ENCODE measurements around the gene TRPM1. TPM values are rescaled to one million over a fixed set of nuclear protein-coding genes. Genes with fewer than 3 reads are reported as not detected.

Gene TRPM1
- total and polyA plus RNA-seq, 3 donors from 2014 or later: 3.6 to 4.4 (median 4.4) TPM

DNA sequence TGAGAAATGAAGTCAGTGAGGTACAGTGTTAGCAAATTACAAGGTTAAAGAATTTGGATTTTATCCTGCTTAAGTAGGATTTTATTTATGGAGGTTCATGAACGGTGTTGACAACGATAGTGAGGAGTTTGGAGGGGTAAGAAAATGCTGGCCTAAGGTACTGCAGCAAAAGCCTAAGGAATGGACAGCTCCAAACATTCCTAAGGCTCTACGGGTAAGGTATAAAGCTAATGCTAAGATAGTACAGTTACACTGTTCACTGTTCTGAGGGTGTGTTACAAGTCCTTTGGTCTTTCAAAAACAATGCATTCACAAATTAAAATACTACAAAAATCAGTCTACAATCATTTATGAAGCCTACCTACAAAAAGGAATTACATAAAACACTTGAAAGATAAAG lies 117.4 kb downstream of the TRPM1 start:
- Histone ChIP-seq H3K4me1 (peaks cover 33% of the 10 kb centered on the region), H3K27ac (no peak overlapping the region), H3K36me3 (ENCODE audit: low read depth, missing control alignments) (no peaks in the 10 kb centered on the region), H3K27me3 (no peaks in the 10 kb centered on the region), H3K9me3 (no peaks in the 10 kb centered on the region), H3K4me3 (no peak overlapping the region)
- WGBS, 2 donors: 46 to 59% methylated on average over 3 of the region's 3 CpGs
- no peak for DNase-seq
- intact Hi-C loops (cut with DNase I; ENCODE audit: low total_unique reads): no loop called here
- TF ChIP-seq POLR2A (IDR thresholded peaks at IDR 0.05): no peak
- TF ChIP-seq, protein P1, sequence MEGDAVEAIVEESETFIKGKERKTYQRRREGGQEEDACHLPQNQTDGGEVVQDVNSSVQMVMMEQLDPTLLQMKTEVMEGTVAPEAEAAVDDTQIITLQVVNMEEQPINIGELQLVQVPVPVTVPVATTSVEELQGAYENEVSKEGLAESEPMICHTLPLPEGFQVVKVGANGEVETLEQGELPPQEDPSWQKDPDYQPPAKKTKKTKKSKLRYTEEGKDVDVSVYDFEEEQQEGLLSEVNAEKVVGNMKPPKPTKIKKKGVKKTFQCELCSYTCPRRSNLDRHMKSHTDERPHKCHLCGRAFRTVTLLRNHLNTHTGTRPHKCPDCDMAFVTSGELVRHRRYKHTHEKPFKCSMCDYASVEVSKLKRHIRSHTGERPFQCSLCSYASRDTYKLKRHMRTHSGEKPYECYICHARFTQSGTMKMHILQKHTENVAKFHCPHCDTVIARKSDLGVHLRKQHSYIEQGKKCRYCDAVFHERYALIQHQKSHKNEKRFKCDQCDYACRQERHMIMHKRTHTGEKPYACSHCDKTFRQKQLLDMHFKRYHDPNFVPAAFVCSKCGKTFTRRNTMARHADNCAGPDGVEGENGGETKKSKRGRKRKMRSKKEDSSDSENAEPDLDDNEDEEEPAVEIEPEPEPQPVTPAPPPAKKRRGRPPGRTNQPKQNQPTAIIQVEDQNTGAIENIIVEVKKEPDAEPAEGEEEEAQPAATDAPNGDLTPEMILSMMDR (IDR thresholded peaks at IDR 0.05): no peak

GRCh38 chr15:30979457-30979856 lies 122.1 kb downstream of the TRPM1 start:
- 89 to 92% methylated on average over 5 of the region's 5 CpGs for WGBS, 2 donors
- TF ChIP-seq, protein P1 (IDR thresholded peaks at IDR 0.05): no peak
- no peak for TF ChIP-seq POLR2A (IDR thresholded peaks at IDR 0.05)
- Histone ChIP-seq H3K36me3 (ENCODE audit: low read depth, missing control alignments) (no peaks in the 10 kb centered on the region), H3K9me3 (no peaks in the 10 kb centered on the region), H3K4me1 (peaks cover 21% of the 10 kb centered on the region), H3K27me3 (no peaks in the 10 kb centered on the region), H3K4me3 (no peak overlapping the region), H3K27ac (no peak overlapping the region)
- no peak for DNase-seq
- intact Hi-C loops (cut with DNase I; ENCODE audit: low total_unique reads): no loop called here

DNA sequence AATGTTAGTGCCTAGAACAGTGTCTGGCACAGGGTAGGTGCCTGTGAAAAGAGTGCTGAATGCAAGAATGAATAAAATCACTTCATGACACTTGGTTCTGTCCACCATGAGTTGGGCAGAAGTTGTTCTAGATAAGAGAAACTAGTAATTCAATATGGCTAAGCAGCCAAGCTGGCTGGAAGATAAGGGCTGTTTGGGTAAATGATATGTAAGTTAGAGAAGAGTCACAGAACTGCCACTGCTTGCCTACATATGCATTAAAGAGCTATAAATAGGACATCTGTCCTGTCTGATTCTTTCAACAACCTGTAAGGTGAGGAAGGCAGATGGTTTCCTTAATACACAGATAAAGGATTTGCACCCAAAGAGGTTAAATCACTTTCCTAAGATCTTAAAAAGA lies 123.2 kb downstream of the TRPM1 start:
- DNase-seq: no peak
- Histone ChIP-seq H3K9me3 (no peaks in the 10 kb centered on the region), H3K4me3 (no peak overlapping the region), H3K36me3 (ENCODE audit: low read depth, missing control alignments) (no peaks in the 10 kb centered on the region), H3K4me1 (peaks cover 11% of the 10 kb centered on the region), H3K27ac (no peak overlapping the region), H3K27me3 (no peaks in the 10 kb centered on the region)
- intact Hi-C loops (cut with DNase I; ENCODE audit: low total_unique reads): no loop called here
- no peak for TF ChIP-seq POLR2A (IDR thresholded peaks at IDR 0.05)
- TF ChIP-seq, protein P1 (IDR thresholded peaks at IDR 0.05): no peak

DNA sequence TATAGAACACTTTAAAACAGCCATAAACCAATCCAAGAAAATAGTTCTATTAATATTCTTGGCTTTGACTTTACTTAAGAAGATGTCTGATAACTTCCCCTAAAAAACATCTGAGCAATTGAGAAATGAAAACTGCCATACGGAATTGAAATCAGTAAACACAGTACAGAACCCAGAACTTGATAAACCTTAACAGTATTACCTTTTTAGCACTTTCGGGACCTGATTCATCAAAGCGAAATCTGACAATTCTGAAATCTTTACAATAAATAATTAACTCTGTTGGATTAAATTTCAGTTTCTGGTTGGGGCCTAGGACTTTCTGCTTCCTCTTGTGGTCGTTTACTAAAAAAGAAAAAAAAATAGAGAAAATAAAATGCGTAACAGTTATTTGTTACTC lies 127.4 kb downstream of the TRPM1 start:
- Histone ChIP-seq H3K4me3 (no peak overlapping the region), H3K27ac (no peak overlapping the region), H3K36me3 (ENCODE audit: low read depth, missing control alignments) (no peaks in the 10 kb centered on the region), H3K9me3 (no peaks in the 10 kb centered on the region), H3K27me3 (no peaks in the 10 kb centered on the region), H3K4me1 (no peaks in the 10 kb centered on the region)
- TF ChIP-seq POLR2A (IDR thresholded peaks at IDR 0.05): no peak
- TF ChIP-seq, protein P1 (IDR thresholded peaks at IDR 0.05): no peak
- intact Hi-C loops (cut with DNase I; ENCODE audit: low total_unique reads): no loop called here
- no peak for DNase-seq
- WGBS, 2 donors: 88 to 91% methylated on average over 5 of the region's 5 CpGs

GRCh38 chr15:30973379-30973778 lies 128.1 kb downstream of the TRPM1 start:
- H3K27ac ChIP-seq: no peak overlapping the region
- H3K9me3 ChIP-seq: no peaks in the 10 kb centered on the region
- intact Hi-C loops (cut with DNase I; ENCODE audit: low total_unique reads): no loop called here
- DNase-seq: no peak
- TF ChIP-seq POLR2A (IDR thresholded peaks at IDR 0.05): no peak
- TF ChIP-seq, protein P1 (IDR thresholded peaks at IDR 0.05): no peak
- no peaks in the 10 kb centered on the region for H3K27me3 ChIP-seq
- 92 to 95% methylated on average over 4 of the region's 4 CpGs for WGBS, 2 donors
- no peaks in the 10 kb centered on the region for H3K36me3 ChIP-seq (ENCODE audit: low read depth, missing control alignments)
- no peaks in the 10 kb centered on the region for H3K4me1 ChIP-seq
- H3K4me3 ChIP-seq: no peak overlapping the region
